DND-41 (cell line): Measurements from ENCODE around the gene BBS12.

Experiments used
- ATAC-seq: fragments of 200-7000 bp; cut with Tn5 transposase; 3 replicates; pipeline ENCODE4 v1.9.1; 2021; ENCODE audit warnings: low read depth; ENCODE audit not compliant: insufficient read depth
- DNase-seq: peaks from one replicate; pipeline ENCODE4 v3.0.0-alpha.2; 2020
- H2AFZ ChIP-seq: 2 replicates; pipeline ENCODE4 v1.6.0; 2012; ENCODE audit warnings: low read depth, low read length
- H3K27ac ChIP-seq: 2 replicates; pipeline ENCODE4 v1.5.1; 2012; ENCODE audit warnings: low read length, inconsistent platforms
- H3K27me3 ChIP-seq: fragments of 200-600 bp; sonication (generic); 2 replicates; pipeline ENCODE4 v1.6.0; 2012; ENCODE audit warnings: low read length, mild to moderate bottlenecking, inconsistent platforms; ENCODE audit not compliant: insufficient read depth, poor library complexity
- H3K36me3 ChIP-seq: 2 replicates; pipeline ENCODE4 v1.5.1; 2012; ENCODE audit warnings: low read length, inconsistent platforms; ENCODE audit not compliant: insufficient read depth
- H3K4me1 ChIP-seq: 2 replicates; pipeline ENCODE4 v1.5.1; 2012; ENCODE audit warnings: mild to moderate bottlenecking, low read length; ENCODE audit not compliant: insufficient read depth
- H3K4me2 ChIP-seq: 2 replicates; pipeline ENCODE4 v1.6.0; 2012; ENCODE audit warnings: mild to moderate bottlenecking, moderate library complexity, low read length, inconsistent platforms; ENCODE audit not compliant: insufficient read depth
- H3K4me3 ChIP-seq, 2 experiments: fragments of 200-600 bp in 1 of 2; shearing (Covaris generic) in 1 of 2; 2 replicates each; pipeline ENCODE4 v1.5.1; 2012 to 2016; ENCODE audit warnings: inconsistent platforms in 2 of 2, low read length in 2 of 2, mild to moderate bottlenecking in 2 of 2, low read depth in 1 of 2, moderate library complexity in 1 of 2
- H3K79me2 ChIP-seq: 2 replicates; pipeline ENCODE4 v1.6.0; 2012; ENCODE audit warnings: low read length, inconsistent platforms; ENCODE audit not compliant: insufficient read depth
- H3K9ac ChIP-seq: 2 replicates; pipeline ENCODE4 v1.6.0; 2012; ENCODE audit warnings: low read depth, mild to moderate bottlenecking, inconsistent platforms, low read length, moderate library complexity
- H3K9me3 ChIP-seq: 2 replicates; pipeline ENCODE4 v1.5.1; 2012; ENCODE audit warnings: low read length, moderate library complexity, mild to moderate bottlenecking, inconsistent platforms; ENCODE audit not compliant: insufficient read depth, severe bottlenecking
- H4K20me1 ChIP-seq: 2 replicates; pipeline ENCODE4 v1.6.0; 2012; ENCODE audit warnings: low read length; ENCODE audit not compliant: insufficient read depth
- EZH2 ChIP-seq: IDR thresholded peaks from 3 replicates; pipeline ENCODE4 v1.6.1; 2012; ENCODE audit warnings: borderline replicate concordance, low read depth, mild to moderate bottlenecking, moderate library complexity, low read length, inconsistent platforms; ENCODE audit not compliant: severe bottlenecking
- TF ChIP-seq, protein P1 (sequence below): IDR thresholded peaks from 2 replicates; pipeline ENCODE4 v1.5.1; 2012; ENCODE audit warnings: borderline replicate concordance, low read length, moderate library complexity, mild to moderate bottlenecking; ENCODE audit not compliant: poor library complexity, severe bottlenecking; ENCODE audit errors: extremely low read depth

Gene BBS12

DNA sequence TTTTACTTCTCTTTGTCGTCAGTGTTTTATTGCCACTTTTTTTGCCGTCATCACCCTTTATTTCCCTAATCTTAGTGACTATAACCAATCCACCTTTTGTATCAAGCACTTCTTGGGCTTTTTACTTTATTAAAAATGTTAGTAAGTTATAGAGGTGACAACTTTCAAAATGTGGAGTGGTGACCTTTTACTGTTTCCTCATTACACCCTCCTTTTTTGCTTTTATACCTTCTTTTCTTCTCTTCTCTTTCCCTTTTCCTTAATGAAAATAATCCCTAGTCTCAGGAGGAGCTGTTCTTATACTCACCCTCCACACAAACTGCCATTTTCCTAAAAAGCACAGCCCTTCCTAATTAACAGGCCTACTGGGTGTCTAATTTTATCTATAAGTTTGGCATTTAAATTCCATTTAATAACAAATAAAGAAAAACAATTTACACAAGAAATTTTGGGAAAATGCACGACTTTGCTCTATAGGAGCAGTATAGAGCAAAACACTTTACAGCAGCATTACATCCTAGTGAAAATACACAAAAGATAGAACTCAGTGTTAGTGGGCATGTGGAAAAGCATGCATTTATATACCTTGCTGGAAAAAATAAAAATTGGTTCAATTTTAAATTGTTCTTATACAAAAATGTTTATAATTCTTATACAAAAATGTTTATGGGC lies 27.3 kb downstream of the BBS12 start:
- H2AFZ ChIP-seq, result no peak overlapping the region
- DNase-seq (no peak), ATAC-seq (no peak)
- H3K27me3 ChIP-seq, result peaks cover 2% of the 10 kb centered on the region
- H3K9ac ChIP-seq, result no peak overlapping the region
- H3K79me2 ChIP-seq, result no peaks in the 10 kb centered on the region
- H3K9me3 ChIP-seq, result no peaks in the 10 kb centered on the region
- TF ChIP-seq, protein P1, sequence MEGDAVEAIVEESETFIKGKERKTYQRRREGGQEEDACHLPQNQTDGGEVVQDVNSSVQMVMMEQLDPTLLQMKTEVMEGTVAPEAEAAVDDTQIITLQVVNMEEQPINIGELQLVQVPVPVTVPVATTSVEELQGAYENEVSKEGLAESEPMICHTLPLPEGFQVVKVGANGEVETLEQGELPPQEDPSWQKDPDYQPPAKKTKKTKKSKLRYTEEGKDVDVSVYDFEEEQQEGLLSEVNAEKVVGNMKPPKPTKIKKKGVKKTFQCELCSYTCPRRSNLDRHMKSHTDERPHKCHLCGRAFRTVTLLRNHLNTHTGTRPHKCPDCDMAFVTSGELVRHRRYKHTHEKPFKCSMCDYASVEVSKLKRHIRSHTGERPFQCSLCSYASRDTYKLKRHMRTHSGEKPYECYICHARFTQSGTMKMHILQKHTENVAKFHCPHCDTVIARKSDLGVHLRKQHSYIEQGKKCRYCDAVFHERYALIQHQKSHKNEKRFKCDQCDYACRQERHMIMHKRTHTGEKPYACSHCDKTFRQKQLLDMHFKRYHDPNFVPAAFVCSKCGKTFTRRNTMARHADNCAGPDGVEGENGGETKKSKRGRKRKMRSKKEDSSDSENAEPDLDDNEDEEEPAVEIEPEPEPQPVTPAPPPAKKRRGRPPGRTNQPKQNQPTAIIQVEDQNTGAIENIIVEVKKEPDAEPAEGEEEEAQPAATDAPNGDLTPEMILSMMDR, result no peak
- no peak for TF ChIP-seq EZH2
- no peak overlapping the region for H3K4me3 ChIP-seq
- no peak overlapping the region for H3K4me2 ChIP-seq
- no peaks in the 10 kb centered on the region for H3K36me3 ChIP-seq
- H4K20me1 ChIP-seq, result no peaks in the 10 kb centered on the region
- no peaks in the 10 kb centered on the region for H3K4me1 ChIP-seq
- no peak overlapping the region for H3K27ac ChIP-seq

GRCh38 chr4:122762520-122762919 lies 30.0 kb downstream of the BBS12 start:
- H2AFZ ChIP-seq, result no peak overlapping the region
- H3K79me2 ChIP-seq, result no peaks in the 10 kb centered on the region
- no peak for DNase-seq
- peaks cover 8% of the 10 kb centered on the region for H3K27me3 ChIP-seq
- no peaks in the 10 kb centered on the region for H3K9me3 ChIP-seq
- H3K36me3 ChIP-seq, result no peaks in the 10 kb centered on the region
- H4K20me1 ChIP-seq, result no peaks in the 10 kb centered on the region
- H3K4me3 ChIP-seq, result no peak overlapping the region
- no peaks in the 10 kb centered on the region for H3K4me1 ChIP-seq
- TF ChIP-seq, protein P1, result no peak
- TF ChIP-seq EZH2, result no peak
- H3K9ac ChIP-seq, result no peak overlapping the region
- no peak overlapping the region for H3K27ac ChIP-seq
- H3K4me2 ChIP-seq, result no peak overlapping the region
- no peak for ATAC-seq

GRCh38 chr4:122762966-122763716 lies 30.6 kb downstream of the BBS12 start:
- H3K4me2 ChIP-seq, result no peak overlapping the region
- H3K36me3 ChIP-seq, result no peaks in the 10 kb centered on the region
- H2AFZ ChIP-seq, result no peak overlapping the region
- ATAC-seq (no peak), DNase-seq (no peak)
- H3K27ac ChIP-seq, result no peak overlapping the region
- H3K27me3 ChIP-seq, result peaks cover 8% of the 10 kb centered on the region
- no peak overlapping the region for H3K4me3 ChIP-seq
- no peak overlapping the region for H3K9ac ChIP-seq
- H4K20me1 ChIP-seq, result no peaks in the 10 kb centered on the region
- H3K79me2 ChIP-seq, result no peaks in the 10 kb centered on the region
- TF ChIP-seq, protein P1, result no peak
- no peak for TF ChIP-seq EZH2
- H3K9me3 ChIP-seq, result no peaks in the 10 kb centered on the region
- no peaks in the 10 kb centered on the region for H3K4me1 ChIP-seq
